NCI-H526 (cell line): ENCODE measurements around the gene SLC49A3.

ENCODE experiments used
- DNase-seq, 2 experiments: peaks; one replicate each; lab custom pipeline; 2025; lab: John Stamatoyannopoulos, UW

Gene SLC49A3

DNA sequence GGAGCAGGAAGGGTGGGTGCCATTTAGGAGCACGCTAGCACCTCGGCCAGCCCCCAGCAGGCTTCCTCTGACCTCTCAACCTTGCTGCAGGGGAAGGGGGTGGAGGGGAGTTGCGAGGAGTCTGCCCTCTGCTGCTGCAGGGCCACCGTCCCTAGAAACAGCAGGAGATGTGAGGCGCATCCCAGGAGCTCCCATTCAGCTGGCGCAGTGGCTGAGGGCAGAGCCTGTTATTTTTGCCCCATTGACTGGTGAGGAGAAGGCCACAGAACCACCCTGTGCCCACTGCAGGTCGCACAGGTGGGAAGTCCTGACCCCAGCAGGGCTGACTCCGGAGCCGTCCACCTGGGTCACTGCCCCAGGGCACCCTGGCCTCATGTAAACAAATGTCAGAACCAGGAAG is 55.5 kb downstream of the SLC49A3 start:
- no peak for DNase-seq

DNA sequence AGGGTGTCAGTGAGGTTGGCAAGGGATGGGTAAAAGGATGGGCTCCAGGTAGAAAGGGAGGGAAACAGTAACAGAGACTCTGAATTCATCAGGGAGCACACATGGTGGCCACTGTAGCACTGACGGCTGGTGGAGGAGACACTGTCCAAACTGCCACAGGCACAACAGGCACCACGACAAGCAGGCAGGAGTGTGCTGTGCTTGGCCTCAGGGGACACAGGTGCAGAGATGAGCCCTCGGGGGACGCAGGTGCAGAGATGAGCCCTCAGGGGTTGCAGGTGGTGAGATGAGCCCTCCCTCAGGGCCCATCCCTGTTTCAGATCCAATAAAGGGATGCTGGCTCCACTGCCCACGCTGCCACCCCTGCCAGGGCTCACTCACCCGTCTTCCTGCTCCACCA is 56.0 kb downstream of the SLC49A3 start:
- DNase-seq = no peak

DNA sequence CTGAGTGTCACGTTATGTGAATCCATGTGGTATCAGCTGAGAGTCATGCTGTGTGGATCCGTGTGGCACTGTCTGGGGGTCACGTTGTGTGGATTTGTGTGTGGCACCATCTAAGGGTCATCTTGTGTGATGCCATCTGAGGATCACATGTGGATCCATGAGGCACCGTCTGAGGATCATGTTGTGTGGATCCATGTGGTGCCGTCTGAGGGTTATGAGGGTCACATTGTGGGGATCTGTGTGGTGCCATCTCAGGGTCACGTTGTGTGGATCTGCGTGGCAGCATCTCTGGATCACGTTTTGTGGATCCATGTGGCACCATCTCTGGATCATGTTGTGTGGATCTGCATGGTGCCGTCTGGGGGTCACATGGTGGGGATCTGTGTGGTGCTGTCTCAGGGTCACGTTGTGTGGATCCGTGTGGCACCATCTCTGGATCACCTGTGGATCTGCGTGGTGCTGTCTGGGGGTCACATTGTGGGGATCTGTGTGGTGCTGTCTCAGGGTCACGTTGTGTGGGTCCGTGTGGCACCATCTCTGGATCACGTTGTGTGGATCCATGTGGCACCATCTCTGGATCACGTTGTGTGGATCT is 56.7 kb downstream of the SLC49A3 start:
- DNase-seq = no peak
